AML-193 (cell line): Measurements from ENCODE around the gene ANO8.
"Not testable (repeated sequence)": the region's sequence is repeated elsewhere in the genome, so short reads cannot be mapped to it uniquely, and the experiment has no call there.

Experiments
- DNase-seq, 2 experiments: peaks; one replicate each; lab custom pipeline; 2025; lab: John Stamatoyannopoulos, UW

The ANO8 gene

DNA sequence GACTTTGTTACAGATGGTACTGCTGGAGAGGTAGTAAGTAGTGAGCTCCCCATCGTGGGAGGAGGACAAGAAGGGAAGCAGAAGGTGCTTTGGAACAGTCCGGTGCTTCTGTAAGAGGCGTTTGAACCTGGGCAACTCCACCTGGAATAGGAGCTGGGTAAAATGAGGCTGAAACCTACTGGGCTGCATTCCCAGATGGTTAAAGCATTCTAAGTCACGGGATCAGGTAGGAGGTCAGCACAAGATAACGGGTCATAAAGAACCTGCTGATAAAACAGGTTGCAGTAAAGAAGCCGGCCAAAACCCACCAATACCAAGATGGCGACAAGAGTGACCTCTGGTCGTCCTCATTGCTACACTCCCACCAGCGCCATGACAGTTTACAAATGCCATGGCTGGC lies 47.9 kb downstream of the ANO8 start:
- no peak for DNase-seq

DNA sequence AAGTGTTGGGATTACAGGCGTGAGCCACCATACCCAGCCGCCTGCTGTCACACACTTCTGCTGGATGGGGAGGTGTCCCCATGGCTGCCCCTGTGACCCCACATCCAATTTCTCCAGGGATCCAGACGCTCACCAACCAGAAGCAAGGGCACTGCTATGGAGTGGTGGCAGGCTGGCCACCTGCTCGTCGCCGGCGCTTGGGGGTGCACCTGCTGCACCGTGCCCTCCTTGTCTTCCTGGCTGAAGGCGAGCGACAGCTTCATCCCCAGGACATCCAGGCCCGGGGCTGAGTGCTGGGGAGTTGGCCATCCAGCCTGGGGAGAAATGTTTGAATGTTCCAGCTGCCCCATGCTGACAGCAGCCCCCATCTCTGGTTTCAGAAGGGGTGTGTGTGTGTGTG lies 48.4 kb downstream of the ANO8 start:
- DNase-seq = no peak

DNA sequence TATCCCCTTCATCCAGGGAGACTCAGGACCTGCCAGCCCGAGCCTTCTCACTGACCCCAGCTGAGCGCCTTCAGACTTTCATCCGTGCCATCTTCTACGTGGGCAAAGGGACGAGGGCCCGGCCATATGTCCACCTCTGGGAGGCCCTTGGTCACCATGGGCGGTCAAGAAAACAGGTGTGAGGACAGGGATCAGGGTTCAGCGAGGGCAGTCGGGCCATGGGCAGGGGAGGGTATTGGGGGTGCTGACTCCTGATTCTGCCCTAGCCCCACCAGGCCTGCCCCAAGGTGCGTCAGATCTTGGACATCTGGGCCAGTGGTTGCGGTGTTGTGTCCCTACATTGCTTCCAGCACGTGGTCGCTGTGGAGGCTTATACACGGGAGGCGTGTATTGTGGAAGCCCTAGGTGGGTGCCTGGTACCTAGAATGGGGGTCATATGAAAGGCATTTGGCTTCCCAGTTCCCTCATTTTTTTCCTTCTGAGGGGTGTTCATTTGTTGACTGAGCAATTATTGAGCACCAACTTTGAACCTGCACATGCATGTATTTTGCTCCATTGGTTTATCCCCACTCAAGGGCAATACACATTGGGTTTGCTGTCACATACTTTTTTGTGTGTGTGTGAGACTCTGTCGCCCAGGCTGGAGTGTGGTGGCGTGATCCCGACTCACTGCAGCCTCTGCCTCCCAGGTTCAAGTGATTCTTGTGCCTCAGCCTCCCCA lies 49.1 kb downstream of the ANO8 start:
- DNase-seq = no peak

DNA sequence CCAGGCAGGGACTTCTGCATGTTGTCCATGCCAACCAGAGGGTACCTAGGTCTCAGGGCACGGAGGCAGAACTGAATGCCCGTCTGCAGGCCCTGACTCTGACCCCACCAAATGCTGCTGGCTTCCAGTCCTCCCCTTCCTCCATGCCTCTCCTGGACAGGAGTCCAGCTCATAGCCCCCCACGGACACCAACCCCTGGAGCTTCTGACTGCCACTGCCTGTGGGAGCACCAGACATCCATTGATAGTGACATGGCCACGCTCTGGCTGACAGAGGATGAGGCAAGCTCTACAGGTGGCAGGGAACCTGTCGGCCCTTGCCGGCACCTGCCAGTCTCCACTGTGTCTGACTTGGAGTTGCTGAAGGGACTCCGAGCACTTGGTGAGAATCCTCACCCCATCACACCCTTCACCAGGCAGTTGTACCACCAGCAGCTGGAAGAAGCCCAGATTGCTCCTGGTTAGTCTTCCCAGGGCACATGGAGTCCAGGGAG lies 51.1 kb downstream of the ANO8 start:
- DNase-seq = no peak

DNA sequence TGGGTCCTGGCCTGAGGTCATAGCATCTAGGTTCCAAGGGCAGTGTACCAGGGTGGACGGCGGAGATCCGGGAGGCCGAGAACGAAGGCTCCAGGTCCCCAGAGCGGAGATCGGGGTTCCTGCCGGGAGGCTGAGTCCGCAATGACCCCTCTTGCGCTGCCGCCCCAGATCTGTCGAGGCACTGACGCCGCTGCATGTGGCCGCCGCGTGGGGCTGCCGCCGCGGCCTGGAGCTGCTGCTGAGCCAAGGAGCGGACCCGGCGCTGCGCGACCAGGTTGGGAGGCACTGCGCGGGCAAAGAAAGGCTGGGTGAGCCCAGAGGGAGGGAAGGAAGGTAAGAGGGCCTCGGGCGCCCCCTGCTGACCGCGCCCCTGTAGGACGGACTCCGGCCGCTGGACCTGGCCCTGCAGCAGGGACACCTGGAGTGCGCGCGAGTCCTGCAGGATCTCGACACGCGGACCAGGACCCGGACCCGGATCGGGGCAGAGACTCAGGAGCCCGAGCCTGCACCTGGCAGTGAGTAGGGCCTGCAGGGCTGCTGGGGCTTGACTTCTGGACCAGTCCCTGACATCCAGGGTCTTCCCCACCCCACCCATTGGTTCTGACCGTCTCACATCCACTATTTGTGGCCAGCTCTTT lies 52.0 kb downstream of the ANO8 start:
- DNase-seq = peak; percentile 65 to 69

DNA sequence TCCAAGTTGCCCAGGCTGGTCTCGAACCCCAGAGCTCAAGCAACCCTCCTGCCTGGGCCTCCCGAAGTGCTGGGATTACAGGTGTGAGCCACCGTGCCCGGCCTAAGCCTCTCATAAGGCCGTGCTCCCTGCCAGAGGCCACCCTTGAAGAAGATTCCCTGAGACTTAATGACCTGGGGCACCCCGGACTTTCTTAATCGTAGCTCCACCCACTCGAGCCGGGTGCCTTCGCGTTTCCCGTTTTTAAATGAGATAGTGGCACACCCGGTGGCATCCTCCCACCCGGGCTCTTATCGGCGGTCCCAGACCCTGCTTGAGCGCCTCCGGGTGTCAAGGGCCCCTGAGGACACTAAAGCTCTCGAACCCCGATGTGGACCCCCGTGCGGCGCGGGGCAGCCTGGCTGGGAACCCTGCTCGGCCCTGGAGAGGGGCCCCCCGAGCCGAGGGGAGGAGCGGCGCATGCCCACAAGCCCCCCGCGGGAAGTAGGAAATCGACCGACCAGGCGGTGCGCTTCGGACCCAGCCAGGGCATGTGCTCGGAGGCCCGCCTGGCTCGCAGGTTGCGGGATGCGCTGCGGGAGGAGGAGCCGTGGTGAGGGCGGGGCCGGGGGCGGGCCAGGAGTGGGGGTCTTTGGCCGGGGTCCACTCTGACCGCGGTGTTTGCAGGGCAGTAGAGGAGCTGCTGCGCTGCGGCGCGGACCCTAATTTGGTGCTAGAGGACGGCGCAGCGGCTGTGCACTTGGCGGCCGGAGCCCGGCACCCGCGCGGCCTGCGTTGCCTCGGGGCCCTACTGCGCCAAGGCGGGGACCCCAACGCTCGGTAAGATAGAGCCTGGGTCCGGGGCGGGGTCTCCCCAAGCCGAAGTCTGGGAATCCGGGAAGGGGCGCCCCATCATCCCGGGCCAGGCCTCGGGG lies 53.0 kb downstream of the ANO8 start, which contains the start of gene ANKLE1:
Gene ANKLE1 (plus strand): TSS at position 511 of the 914 bp plus-strand sequence. CDS start 20 bp downstream, at position 531.
- peak; percentile 39 to 57 for DNase-seq

DNA sequence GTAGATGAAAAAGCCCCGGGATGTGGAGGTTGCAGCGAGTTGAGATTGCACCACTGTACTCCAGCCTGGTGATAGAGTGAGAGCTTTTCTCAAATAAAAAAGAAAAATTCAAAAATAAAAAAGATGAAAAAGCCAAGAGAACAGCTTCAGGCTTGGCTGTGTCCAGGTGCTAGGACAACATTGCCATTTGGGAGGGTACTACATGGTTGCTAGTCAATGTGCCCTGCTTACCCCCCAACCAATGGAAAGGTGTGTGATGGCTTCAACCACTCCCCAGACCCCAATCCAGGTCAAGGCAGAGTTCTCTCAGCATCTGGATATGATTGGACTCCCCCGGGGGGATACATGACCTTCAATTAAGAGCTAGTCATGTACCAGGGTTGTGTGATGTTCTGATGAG lies 55.2 kb downstream of the ANO8 start:
- no peak for DNase-seq

DNA sequence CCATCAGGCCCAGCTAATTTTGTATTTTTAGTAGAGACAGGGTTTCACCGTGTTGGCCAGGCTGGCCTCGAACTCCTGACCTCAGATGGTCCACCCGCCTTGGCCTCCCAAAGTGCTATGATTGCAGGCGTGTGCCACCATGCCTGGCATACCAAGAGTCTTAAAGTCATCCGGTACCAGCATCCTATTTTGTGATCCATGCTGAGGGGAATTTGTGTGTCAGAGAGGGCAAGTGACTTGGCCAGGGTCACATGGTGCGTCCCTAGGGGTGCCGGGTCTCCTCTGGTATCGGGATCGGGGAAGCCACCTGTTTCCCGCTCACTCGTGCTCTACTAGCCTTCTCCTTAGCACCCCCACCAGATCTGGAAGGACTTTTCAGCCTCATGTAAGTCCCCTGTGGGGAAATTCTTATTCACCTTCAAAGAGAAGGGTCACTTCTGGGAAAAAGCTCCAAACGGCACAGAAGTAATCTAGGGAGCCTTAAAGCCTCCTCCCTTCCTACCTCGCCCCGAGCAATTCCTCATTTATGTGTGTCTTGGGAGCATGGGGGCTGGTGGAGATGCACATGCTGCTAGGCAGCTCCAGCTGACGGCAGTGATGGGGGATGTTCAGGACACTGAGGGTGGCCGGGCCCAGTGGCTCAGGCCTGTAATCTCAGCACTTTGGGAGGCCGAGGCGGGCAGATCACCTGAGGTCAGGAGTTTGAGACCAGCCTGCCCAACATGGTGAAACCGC lies 59.0 kb downstream of the ANO8 start:
- no peak for DNase-seq

DNA sequence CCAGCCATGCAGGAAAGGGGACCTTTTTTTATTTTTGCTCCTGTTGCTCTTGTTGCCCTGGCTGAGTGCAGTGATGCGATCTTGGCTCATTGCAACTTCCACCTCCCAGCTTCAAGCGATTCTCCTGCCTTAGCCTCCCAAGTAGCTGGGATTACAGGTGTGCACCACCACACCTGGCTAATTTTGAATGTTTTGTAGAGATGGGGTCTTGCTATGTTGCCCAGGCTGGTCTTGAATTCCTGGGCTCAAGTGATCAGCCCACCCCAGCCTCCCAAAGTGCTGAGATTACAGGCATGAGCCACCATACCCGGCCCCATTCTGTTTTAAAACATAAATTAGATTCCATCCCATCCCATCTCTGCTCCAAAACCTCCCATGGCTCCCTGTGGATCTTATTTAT lies 59.8 kb downstream of the ANO8 start:
- DNase-seq = not testable (repeated sequence)
